GM12891 (cell line): ENCODE data around the gene PCCA.

Experiments
- POLR2A ChIP-seq: IDR thresholded peaks from 2 replicates; pipeline ENCODE4 v1.6.1; 2011; ENCODE audit warnings: low read depth, low read length, control low read depth
- POLR2AphosphoS5 ChIP-seq: IDR thresholded peaks from 2 replicates; pipeline ENCODE4 v1.6.1; 2011; ENCODE audit warnings: low read depth, low read length, control low read depth
- POU2F2 ChIP-seq: IDR thresholded peaks from 2 replicates; pipeline ENCODE4 v1.6.1; 2011; ENCODE audit warnings: low read depth, mild to moderate bottlenecking, control low read depth, low read length, moderate library complexity

DNA sequence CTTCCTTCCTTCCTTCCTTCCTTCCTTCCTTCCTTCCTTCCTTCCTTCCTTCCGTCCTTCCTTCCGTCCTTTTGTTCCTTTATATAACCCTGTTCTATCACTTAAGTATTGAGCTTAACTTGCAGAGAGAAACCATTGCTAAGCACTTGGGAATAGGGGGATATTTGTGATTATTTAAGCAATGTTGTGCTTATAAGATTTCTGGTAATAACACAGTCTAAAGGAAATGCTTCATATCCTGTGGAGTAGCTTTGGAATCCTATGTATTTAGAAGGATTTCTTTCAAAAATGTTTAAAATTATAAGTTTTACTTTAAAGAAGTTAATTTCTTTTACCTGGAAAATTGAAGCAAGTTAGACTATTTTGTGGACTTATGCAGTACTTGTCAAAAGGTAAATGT is 209.8 kb downstream of the PCCA start:
- TF ChIP-seq POLR2A (no peak), POLR2AphosphoS5 (no peak), POU2F2 (no peak)
